GM13977 (cell line): Measurements from ENCODE around the gene ARMH4.

Experiments
- DNase-seq: peaks from one replicate; pipeline ENCODE4 v3.0.0; 2012; ENCODE audit warnings: low spot score
- CTCF ChIP-seq: IDR thresholded peaks from 2 replicates; pipeline ENCODE4 v1.5.1; 2012; ENCODE audit warnings: mild to moderate bottlenecking, control low read depth; ENCODE audit not compliant: insufficient read depth; ENCODE audit errors: extremely low read depth, missing control alignments
- in situ Hi-C: fragments of 300-500 bp; cut with MboI; formaldehyde crosslinking; loops from one replicate; pipeline ENCODE4 v1.12.0; 2022; ENCODE audit warnings: low sequenced_read_pairs, low pct_unique_long_range_greater_than_20kb, mixed read lengths, inconsistent platforms; ENCODE audit not compliant: unreplicated experiment

ARMH4 gene

GRCh38 chr14:58077621-58078020 is 74.4 kb downstream of the ARMH4 start:
- no peak for DNase-seq
- in situ Hi-C loops: no loop called here
- no peak for TF ChIP-seq CTCF

DNA sequence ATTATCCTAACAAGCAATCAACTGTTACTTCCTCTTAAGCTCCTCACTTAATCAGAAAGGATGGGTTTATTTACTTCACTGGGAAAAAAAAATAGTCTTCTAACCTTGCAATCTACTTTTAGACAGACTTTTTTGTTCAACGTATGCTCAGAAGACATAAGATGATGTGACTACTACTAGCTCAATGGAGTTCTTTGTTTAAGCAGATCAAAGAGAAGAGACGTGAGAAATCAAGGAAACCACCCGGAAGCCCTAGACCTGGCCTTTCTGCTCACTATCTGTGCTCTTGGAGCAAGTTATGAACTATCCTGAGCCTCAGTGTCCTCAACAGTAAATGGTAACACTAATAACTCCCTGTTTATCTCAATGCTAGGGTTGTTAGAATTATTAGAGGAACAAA is 78.5 kb downstream of the ARMH4 start:
- TF ChIP-seq CTCF: no peak
- in situ Hi-C loops: no loop called here
- DNase-seq: no peak

GRCh38 chr14:58072288-58073071 is 79.5 kb downstream of the ARMH4 start:
- peak; percentile 53 for DNase-seq
- in situ Hi-C loops: no loop called here
- TF ChIP-seq CTCF: peak; percentile 70

- DNase-seq: no peak
- TF ChIP-seq CTCF: no peak
- in situ Hi-C loops: no loop called here
Measured at GRCh38 chr14:58071341-58071740, 80.7 kb downstream of the ARMH4 start.

DNA sequence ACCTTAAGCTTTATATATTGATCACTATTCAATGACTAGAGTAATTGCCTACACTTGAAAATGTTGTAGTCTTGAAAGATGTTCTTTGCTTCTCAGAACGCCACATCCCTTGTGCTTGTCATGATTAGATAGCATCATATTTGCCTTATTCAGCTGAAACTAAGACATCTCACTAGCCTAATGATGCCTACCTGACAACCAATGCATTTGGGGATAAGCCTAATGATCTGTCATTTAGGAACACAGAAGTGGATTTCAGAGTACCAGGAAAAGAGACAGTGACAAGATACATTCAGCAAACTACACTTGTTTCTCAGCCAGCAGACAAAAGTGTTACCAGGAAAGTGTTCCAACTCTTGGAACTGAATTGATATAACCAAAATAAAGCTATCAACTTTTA is 83.7 kb downstream of the ARMH4 start:
- in situ Hi-C loops: no loop called here
- TF ChIP-seq CTCF: no peak
- no peak for DNase-seq

DNA sequence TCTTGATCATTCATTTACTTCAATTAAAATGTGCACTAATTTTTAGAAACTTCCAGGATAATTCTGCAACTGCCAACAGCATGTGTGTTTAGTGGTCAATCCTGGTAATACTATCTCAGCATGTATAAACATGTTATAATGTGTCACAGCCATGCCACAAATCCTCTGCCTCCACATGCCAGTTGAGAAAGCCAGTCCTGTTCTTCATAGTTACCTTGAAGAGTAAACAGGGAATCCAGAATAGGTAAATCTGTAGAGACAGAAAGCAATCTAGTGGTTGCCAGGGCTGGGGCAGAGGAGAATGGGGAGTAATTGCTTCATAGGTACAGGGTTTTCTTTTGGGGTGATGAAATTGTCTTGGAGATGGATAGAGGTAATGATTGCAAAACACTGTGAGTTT is 85.9 kb downstream of the ARMH4 start:
- no peak for DNase-seq
- no peak for TF ChIP-seq CTCF
- in situ Hi-C loops: no loop called here

DNA sequence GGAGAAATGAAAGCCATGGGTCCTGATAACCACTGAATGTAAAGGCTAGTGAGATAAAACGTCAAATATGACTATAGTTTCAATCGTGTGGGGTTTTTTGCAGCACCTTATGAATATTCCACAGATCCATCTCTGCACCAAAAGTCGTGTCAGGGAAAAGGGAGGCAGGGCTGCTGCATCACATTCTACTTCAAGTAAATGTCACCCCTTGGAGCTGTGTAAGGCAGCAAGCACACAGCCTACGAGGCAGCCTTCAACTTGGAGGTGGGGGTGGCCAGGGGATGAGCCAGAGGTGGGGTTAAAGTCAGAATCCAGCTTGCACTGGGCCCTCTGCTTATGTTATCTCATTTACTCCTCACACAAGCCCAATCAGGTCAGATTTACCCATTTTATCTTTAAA is 90.4 kb downstream of the ARMH4 start:
- in situ Hi-C loops: no loop called here
- TF ChIP-seq CTCF: no peak
- no peak for DNase-seq
